Upper lobe of left lung (tissue), 4 donors: Measurements from ENCODE around the gene MTCL1.

Experiments
- EP300 ChIP-seq, 4 donors: sonication (generic); formaldehyde crosslinking; IDR thresholded peaks; one replicate each; pipeline ENCODE4 v1.5.1; 2017; ENCODE audit warnings: antibody characterized with exemption in 4 of 4, control low read depth in 2 of 4
- POLR2A ChIP-seq, 4 donors: fragments of 450-650 bp; IDR thresholded peaks; one replicate each; pipeline ENCODE4 v1.5.1; 2016 to 2017; ENCODE audit warnings: antibody characterized with exemption in 4 of 4, mild to moderate bottlenecking in 2 of 4
- POLR2AphosphoS5 ChIP-seq, 2 donors: sonication (generic); formaldehyde crosslinking; IDR thresholded peaks; one replicate each; pipeline ENCODE4 v1.5.1; 2017; ENCODE audit warnings: antibody characterized with exemption in 2 of 2
- TF ChIP-seq, protein P1 (sequence below), 6 experiments: fragments of 450-650 bp in 4 of 6; fragments of 200-600 bp in 2 of 6; sonication (generic) in 2 of 6; IDR thresholded peaks; one replicate each; pipeline ENCODE4 v1.5.1; 2016 to 2019; ENCODE audit warnings: antibody characterized with exemption in 6 of 6

DNA sequence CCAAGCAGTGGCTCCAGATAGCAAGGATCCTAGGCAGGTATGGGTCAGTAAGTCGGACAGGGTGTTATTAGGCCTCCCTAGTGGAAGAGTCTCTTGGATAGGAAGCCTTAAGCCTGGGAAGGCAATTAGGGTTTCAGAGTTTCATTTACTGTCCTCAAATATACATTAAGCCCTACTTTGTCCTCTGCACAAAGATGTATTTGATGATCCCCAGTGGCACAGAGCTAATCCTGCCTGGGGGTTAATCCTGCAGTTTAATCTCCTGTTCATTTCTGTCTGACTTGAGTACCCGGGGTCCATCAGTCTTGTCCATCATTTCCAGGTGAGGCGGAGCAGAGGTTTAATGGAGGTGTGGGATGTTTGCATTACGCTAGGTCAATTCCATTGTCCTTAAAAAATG, 62.0 kb downstream of the MTCL1 start:
- TF ChIP-seq, protein P1, sequence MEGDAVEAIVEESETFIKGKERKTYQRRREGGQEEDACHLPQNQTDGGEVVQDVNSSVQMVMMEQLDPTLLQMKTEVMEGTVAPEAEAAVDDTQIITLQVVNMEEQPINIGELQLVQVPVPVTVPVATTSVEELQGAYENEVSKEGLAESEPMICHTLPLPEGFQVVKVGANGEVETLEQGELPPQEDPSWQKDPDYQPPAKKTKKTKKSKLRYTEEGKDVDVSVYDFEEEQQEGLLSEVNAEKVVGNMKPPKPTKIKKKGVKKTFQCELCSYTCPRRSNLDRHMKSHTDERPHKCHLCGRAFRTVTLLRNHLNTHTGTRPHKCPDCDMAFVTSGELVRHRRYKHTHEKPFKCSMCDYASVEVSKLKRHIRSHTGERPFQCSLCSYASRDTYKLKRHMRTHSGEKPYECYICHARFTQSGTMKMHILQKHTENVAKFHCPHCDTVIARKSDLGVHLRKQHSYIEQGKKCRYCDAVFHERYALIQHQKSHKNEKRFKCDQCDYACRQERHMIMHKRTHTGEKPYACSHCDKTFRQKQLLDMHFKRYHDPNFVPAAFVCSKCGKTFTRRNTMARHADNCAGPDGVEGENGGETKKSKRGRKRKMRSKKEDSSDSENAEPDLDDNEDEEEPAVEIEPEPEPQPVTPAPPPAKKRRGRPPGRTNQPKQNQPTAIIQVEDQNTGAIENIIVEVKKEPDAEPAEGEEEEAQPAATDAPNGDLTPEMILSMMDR (IDR thresholded peaks at IDR 0.05) = no peak
- no peak for TF ChIP-seq POLR2A (IDR thresholded peaks at IDR 0.05)
- TF ChIP-seq EP300 (IDR thresholded peaks at IDR 0.05) = no peak
- TF ChIP-seq POLR2AphosphoS5 (IDR thresholded peaks at IDR 0.05) = no peak
